OCI-LY7 (cell line): ENCODE data around the gene SOD3.

Experiments
- CTCF ChIP-seq: fragments of 200-600 bp; sonication (generic); conservative IDR thresholded peaks from 2 replicates; pipeline ENCODE4 v1.5.1; 2014; ENCODE audit warnings: mild to moderate bottlenecking, antibody characterized with exemption, low read length, moderate library complexity, mixed read lengths
- EZH2phosphoT487 ChIP-seq: fragments of 200-600 bp; sonication (generic); IDR thresholded peaks from 2 replicates; pipeline ENCODE4 v1.6.1; 2018; ENCODE audit warnings: low read depth, borderline replicate concordance, mild to moderate bottlenecking, mixed run types, antibody characterized with exemption, low read length, moderate library complexity, mixed read lengths

- TF ChIP-seq CTCF (no peak), EZH2phosphoT487 (no peak)
These were observed 51.3 kb downstream of the SOD3 start for GRCh38 chr4:24846716-24847115.
